ENCODE measurements around the gene MTSS2. TPM values are rescaled to one million over a fixed set of nuclear protein-coding genes. Genes with fewer than 3 reads are reported as not detected.
"Not testable (repeated sequence)": the region's sequence is repeated elsewhere in the genome, so short reads cannot be mapped to it uniquely, and the experiment has no call there.

The MTSS2 gene
- total RNA-seq, 1 experiment from 2014 or later: 64.1 TPM

GRCh38 chr16:70674221-70675014, 11.4 kb downstream of the MTSS2 start:
- H3K27ac Mint-ChIP-seq (ENCODE audit: unreplicated experiment): no peak overlapping the region
- no peaks in the 10 kb centered on the region for H3K27me3 ChIP-seq (replicated peaks; ENCODE audit: control insufficient read depth, insufficient read depth, low read length)
- peaks cover 7% of the 10 kb centered on the region for H3K4me1 Mint-ChIP-seq (ENCODE audit: low read depth, unreplicated experiment)
- H3K27me3 Mint-ChIP-seq (ENCODE audit: insufficient read depth, unreplicated experiment): no peaks in the 10 kb centered on the region
- no peaks in the 10 kb centered on the region for H3K4me1 ChIP-seq
- H3K9me3 ChIP-seq: no peaks in the 10 kb centered on the region
- no peak for TF ChIP-seq CTCF (IDR thresholded peaks at IDR 0.05; ENCODE audit: insufficient read depth in 1 of 2, low read depth in 1 of 2, low read length in 1 of 2, severe bottlenecking in 1 of 2, unreplicated experiment in 1 of 2)
- DNase-seq: no peak
- CTCF ChIA-PET: no interaction called here
- peaks cover 8% of the 10 kb centered on the region for H3K9me3 Mint-ChIP-seq (ENCODE audit: unreplicated experiment)
- BruUV-seq (replicated peaks): no TSS peak
- H3K36me3 Mint-ChIP-seq (ENCODE audit: insufficient read depth, unreplicated experiment): peaks cover 63% of the 10 kb centered on the region
- POLR2A ChIA-PET: no interaction called here
- H3K4me3 Mint-ChIP-seq (ENCODE audit: unreplicated experiment): no peak overlapping the region
- H3K36me3 ChIP-seq (ENCODE audit: control insufficient read depth, insufficient read depth, low read length): peaks cover 5% of the 10 kb centered on the region; the same call in 1 of the 2 replicates
- H3K4me3 ChIP-seq (ENCODE audit: low read depth, low read length): no peak overlapping the region
- intact Hi-C loops (cut with micrococcal nuclease; ENCODE audit: unreplicated experiment): no loop called here

- H3K9me3 ChIP-seq; H3K27ac Mint-ChIP-seq (ENCODE audit: unreplicated experiment); H3K4me1 ChIP-seq; H3K27me3 ChIP-seq (replicated peaks; ENCODE audit: control insufficient read depth, insufficient read depth, low read length); POLR2A ChIA-PET; intact Hi-C loops (cut with micrococcal nuclease; ENCODE audit: unreplicated experiment); H3K4me3 ChIP-seq (ENCODE audit: low read depth, low read length); H3K4me3 Mint-ChIP-seq (ENCODE audit: unreplicated experiment); H3K27me3 Mint-ChIP-seq (ENCODE audit: insufficient read depth, unreplicated experiment); H3K4me1 Mint-ChIP-seq (ENCODE audit: low read depth, unreplicated experiment); CTCF ChIA-PET; H3K36me3 ChIP-seq (ENCODE audit: control insufficient read depth, insufficient read depth, low read length); DNase-seq; BruUV-seq (replicated peaks): not testable (repeated sequence)
- Mint-ChIP-seq H3K36me3 (ENCODE audit: insufficient read depth, unreplicated experiment) (peaks cover 79% of the 10 kb centered on the region), H3K9me3 (ENCODE audit: unreplicated experiment) (peaks cover 16% of the 10 kb centered on the region)
These were observed 14.9 kb downstream of the MTSS2 start for GRCh38 chr16:70670938-70671337.

GRCh38 chr16:70670175-70670574, 15.7 kb downstream of the MTSS2 start:
- Histone ChIP-seq H3K27me3 (replicated peaks; ENCODE audit: control insufficient read depth, insufficient read depth, low read length) (no peaks in the 10 kb centered on the region), H3K4me1 (no peaks in the 10 kb centered on the region), H3K36me3 (ENCODE audit: control insufficient read depth, insufficient read depth, low read length) (peaks cover 4% of the 10 kb centered on the region; the same call in 1 of the 2 replicates), H3K9me3 (no peaks in the 10 kb centered on the region), H3K4me3 (ENCODE audit: low read depth, low read length) (no peak overlapping the region)
- Mint-ChIP-seq H3K27me3 (ENCODE audit: insufficient read depth, unreplicated experiment) (no peaks in the 10 kb centered on the region), H3K4me1 (ENCODE audit: low read depth, unreplicated experiment) (no peaks in the 10 kb centered on the region), H3K9me3 (ENCODE audit: unreplicated experiment) (peaks cover 16% of the 10 kb centered on the region), H3K4me3 (ENCODE audit: unreplicated experiment) (no peak overlapping the region), H3K36me3 (ENCODE audit: insufficient read depth, unreplicated experiment) (peaks cover 82% of the 10 kb centered on the region), H3K27ac (ENCODE audit: unreplicated experiment) (no peak overlapping the region)
- ChIA-PET CTCF (no interaction called here), POLR2A (no interaction called here)
- BruUV-seq (replicated peaks): no TSS peak
- DNase-seq: no peak
- no peak for TF ChIP-seq CTCF (IDR thresholded peaks at IDR 0.05; ENCODE audit: insufficient read depth in 1 of 2, low read depth in 1 of 2, low read length in 1 of 2, severe bottlenecking in 1 of 2, unreplicated experiment in 1 of 2)
- intact Hi-C loops (cut with micrococcal nuclease; ENCODE audit: unreplicated experiment): no loop called here

Measured in Caco-2 (cell line).